Fibroblast of the conjunctiva (primary cell): ENCODE measurements around the gene HOXD8.

Source experiments
- DNase-seq: peaks from one replicate; pipeline ENCODE4 v3.0.0-alpha.2; 2010; ENCODE audit warnings: low read depth

The HOXD8 gene

DNA sequence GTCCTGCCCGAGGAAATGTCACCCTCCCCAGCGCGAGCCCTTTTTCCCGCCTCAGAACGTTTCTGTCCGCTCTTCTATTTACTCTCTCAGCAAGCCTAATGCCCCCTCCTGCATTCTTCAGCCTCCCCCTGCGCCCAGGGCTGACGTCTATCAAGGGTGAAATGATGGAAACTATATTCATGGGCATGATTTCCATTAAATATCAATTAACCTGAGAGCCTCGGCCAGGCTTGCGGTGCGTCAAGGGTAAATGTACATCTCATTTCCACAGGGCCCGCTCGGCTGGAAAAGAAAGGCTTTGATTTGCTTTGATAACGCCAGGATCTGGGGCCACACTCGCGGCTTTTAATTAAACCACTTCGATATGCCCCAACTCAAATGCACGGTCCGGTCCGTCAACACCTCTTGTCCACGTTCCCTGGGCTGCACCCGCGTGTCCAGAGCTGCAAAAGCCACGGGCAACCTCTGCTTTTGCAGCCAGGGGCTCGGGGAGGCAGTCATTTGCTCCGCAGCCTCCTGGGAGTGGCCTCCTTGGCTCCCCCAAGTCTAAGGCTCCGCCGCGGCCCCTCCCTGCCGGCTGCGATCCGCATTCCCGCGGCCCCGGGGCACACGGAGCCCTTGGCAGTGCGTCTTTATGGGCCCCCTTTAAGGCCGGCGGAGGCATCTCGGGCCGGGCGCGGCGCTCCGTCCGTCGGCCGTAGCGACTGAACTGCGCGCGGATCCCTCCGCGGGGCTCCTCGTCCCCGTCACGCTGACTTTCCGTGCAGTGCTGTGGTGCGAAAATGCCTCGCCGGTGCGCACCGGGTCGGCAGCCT lies at the start of gene HOXD8:
Gene HOXD8, plus strand, starts transcription at position 724 of the 815 bp plus-strand sequence. CDS start 662 bp downstream, outside the sequence.
- DNase-seq = no peak

DNA sequence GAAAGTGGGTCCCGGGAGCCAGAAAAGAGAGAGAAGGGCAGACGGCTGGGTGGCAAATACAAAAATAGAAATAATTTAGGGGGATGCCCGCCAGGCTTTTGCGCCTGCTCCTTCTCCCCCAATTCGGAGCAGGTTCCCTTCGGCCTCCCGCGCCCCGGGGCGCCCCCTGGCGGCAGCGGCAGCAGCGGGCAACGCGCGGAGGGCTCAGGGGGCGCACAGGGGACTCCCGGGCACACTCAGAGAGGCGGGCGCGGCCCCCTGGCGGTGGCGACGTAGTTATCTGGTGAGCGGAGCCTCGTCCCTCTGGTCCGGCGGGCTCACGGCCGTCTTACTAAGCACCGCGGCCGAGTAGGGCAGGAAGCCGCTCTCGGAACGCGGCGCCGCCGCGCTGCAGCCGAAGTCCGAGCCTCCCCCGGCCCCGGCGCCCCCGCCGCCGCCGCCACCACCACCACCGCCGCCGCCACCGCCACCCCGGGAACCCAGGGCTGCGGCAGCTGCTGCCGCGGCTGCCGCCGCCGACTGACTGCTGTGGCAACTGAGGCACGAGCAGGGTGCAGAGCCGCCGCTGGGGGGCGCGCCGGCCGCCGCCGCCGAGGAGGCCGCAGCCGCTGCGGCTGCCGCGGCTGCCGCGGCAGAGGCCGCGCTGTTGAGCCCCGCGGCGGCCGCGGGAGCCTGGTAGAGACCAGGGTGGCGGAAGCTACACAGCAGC lies 49.5 kb upstream of the HOXD8 start:
- peak; percentile 6 for DNase-seq

DNA sequence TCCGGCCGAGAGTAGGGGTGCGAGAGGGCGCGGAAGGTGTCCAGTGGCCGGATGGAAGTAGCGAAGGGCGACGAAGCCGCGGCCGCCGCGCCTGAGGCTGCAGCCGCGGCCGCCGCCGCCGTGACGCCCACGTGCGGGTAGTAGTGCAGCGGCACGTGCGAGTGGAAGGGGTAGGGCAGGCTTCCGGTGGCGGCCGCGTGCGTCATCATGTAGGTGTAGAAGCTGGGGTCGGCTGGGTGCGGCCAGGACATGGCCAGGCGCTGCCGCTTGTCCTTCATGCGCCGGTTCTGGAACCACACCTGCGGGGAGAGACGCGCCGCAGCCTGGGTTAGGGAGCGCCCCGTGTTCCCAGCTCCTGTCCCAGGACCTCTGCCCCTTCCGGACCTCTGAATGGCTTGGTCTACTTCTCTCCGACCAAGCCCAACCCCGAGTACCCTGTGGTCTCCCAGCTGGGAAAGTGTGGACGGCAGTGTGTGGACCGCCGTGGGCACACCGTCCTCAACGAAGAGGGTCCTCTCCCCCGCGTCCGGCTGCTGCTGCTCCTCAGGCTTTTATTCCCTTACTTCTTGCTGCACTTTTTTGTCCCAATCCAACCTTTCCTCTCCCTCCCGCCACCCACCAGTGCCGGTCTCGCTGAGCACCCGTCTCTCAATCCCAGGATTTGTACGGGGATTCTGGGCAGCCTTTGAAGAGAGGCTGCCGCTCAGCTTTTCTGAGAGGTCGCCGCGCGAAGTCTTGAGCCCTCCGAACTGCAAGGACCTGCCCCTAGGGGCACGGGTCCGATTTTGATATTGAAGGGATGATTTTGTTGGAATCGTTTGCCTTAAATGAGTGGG lies 48.7 kb upstream of the HOXD8 start:
- DNase-seq = no peak

DNA sequence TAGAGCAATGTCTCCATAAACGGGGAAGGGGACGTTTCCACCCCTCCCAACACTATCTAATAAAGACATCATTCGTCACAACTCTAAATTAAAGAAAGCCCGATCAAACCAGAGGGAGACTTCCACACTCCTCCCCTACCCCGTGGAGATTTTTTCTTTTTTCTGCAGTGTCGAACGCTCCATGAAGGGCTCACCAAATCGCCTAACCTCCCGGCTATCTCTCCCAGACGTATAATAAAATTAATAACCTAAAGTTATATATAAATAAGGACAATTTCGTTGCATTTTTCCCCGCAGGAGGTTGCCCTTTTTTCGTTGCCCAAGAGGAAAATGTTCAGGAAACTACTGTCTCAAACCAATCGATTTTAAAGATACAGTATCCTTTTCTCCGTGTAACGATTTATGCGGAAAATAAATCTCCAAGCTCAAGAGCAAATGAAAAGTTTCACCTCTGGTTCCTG lies 48.1 kb upstream of the HOXD8 start:
- DNase-seq = no peak

DNA sequence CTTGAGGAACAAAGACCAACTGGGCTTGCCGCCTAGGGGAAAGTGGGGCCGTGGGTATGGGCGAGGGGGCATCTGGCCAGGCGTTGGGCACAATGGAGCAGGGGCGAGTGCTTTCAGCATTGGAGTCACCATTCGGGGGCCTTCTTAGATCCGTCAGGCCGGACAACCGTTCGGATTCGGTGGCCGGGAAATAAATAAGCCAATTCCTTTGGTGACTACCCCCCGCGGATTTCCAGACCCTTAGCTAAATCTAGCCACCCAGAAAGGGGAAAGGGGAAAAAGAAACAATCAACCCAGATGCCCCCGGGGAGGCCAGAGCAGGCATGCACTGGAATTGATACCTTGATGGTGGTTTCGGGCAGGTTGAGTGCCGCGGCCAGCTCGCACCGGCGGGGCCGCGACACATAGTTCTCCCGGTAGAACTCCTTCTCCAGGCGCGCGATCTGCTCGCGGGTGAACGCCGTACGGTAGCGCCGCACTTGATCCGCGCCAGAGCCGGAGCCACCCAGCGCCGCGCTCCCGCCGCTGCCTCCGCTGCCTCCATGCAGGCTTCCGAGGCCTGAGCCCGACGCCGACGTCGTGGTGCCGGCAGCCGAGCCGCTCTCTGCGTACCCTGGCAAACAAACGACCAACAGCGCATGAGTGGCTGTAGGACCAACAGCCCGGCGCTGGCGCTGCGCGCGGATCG lies 47.5 kb upstream of the HOXD8 start:
- DNase-seq = no peak

DNA sequence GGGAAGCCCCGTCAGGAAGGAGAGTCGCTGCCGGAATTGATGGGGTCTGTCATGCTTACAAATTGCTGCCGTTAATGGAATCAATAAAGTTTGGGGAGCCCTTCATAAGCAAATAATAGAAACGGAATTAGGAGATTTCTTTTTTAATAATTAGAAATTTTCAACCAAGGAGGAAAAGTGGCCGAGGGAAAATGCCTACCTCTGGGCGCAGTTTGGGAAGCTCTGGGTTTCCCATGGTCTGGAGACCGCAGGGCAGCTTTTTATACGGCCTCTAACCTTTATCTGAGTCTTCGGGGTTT lies 47.0 kb upstream of the HOXD8 start:
- no peak for DNase-seq

DNA sequence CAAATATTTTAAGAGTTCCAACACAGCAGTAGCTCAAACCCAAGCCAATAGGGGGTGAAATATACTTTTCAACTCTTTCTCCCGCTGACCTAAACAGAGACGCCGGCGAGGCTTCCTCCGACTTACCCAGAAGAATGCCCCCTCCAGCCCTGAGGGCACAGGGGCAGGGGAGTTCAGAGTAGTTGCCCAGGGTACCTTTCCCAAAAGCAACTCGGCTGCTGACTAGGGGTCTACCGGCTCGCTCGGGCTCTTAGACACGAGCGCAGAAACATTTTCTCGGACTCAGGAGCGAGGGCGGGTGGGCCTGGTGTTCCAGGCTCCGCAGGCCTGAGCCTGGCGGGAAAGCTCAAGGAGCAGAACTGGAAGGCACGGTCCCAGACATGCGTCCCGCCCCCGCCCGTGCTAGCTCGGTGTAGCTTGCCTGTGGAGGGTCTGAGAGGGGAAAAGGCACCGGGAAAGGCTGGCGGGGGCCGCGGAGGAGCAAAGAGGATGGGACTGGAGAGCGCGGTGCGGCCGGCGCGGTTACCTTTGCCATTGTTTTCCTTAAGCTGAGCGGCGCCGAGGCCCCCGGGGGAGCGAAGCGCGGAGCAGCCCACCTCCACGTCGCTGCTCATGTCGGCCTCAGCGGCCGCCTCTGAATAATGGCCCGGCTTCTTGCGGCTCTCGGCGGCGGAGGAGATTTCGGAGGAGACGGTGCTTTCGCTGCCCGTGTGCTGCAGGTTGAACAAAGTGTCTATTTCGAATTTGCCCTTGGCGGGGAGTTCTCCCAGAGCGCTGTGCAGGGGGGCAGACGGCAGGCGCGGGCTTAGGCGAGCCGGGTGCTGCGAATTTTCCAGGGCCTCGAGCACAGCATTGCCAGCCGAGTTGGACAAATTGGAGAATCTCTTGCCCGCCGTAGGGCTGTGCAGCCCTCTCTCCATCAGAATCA lies 46.4 kb upstream of the HOXD8 start:
- no peak for DNase-seq

DNA sequence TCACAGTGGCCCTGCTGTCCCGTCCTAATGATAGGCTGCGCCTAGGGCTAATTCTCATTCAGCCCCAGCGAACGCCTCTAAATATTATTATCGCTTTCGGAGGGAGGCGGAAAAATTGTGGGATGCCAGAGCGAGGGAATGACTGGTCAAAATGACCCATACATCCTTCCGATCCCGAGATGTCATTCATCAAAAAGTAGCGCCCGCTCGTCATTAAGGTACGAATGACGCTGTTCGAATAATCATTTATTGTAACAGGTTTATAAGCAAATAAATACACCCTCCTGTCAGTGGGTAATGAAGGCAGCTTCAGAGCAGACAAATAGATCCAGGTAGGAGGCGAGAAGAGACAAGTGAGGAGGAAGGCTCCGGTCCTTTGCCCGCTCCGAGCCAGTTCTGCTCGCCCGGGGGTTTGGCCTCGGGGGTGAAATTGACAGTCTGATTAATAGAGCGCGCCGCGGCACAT lies 45.7 kb upstream of the HOXD8 start, which contains the start of gene EVX2:
Gene EVX2, minus strand, starts transcription at position 167 of the 466 bp plus-strand sequence. CDS start 186 bp downstream, outside the sequence.
- no peak for DNase-seq

DNA sequence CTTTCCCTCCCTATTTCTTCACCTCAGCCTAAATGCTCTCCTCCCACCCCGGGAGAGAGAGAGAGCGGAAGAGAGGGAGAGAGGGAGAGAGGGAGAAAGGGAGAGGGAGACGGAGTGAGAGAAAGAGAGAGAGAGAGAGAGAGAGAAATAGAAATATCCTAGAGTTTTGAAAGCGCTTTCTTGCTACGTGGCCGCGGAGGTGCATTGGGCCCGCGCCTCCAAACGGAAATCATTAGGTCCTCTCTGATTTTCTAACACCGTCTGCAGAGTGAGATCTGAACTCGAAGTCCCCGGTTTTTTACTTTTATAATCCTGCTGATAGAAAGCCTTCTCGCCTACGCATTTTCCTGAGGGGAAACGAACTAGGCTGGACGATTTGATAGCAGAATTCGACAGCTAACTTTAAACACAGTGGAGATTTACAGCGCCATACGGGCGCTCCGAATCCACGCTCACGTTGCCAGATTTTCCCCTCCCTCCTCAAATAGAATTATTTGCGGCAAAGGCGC lies 44.8 kb upstream of the HOXD8 start:
- DNase-seq = no peak

DNA sequence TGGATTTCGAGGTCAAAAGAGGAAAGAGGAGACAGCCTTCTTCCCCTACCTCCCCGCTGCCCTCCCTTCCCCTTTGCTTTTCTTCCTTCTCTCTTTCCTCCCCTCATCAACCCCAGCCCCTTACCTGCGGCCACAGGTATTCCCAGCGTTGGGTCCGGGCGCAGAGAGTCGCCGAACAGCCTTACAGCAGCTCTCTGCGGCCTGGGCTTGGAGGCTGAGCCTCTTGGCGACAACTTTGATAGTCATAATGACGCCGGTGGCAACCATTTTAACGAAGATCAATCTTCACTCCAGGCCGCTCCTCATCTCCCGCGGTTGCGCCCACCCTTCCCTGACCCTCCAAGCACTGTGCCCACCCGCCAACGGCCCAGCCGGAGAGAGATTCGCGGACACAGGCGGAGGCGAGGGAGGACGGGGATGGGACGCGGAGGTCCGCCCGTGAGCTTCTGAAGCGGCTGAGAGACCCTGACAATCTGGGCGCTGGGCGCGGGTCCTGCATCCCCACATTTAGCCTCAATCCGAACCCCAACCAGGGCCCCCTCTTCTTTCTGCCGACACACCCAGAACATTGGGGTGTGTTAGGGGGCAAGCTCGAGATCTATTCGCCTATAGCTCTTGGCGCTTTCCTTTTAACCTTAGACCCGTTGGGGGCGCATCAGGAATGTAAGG lies 44.3 kb upstream of the HOXD8 start:
- DNase-seq = no peak

DNA sequence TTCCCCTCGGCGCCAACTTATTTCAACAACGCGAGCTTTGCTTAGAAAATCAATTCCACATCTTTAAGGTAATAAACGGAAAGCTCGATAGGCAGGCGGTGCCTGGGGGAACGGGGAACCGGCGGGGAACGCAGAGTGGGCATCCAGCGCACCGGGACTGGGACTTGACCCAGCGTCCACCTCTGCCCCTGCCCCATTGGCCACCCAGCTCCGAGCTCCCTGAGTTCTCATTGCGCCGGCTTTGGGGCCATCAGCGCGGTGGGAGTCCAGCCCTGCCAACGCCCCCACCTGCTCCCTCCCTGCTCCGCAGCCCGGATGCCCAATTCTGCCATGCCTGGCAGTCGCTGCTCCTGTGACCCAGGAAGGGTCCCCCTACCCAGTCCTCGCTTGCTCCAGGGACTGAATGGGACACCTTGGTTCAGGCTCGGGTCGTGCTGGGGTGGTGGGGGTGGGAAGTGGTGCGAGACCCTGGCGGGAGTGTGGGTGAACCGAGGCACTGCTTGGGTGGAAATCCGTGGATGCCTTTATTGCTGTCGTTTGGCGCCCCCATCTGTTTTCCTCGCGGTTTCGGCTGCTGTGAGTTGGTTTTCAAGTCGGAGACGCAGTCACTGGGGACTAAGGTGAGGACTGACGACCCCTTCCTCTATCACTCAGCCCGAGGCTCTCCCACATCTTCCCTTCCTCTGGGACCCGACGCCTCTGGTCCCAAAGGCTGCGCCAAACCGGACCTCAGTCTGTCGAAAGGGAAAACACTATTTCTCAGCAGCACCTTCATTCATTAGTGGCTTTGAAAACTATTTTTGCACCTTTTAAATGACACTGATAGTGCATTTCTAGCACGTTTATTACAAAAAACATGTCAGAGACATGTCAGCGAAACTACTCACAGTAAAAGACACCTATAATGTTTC lies 43.4 kb upstream of the HOXD8 start:
- DNase-seq = peak; percentile 9

DNA sequence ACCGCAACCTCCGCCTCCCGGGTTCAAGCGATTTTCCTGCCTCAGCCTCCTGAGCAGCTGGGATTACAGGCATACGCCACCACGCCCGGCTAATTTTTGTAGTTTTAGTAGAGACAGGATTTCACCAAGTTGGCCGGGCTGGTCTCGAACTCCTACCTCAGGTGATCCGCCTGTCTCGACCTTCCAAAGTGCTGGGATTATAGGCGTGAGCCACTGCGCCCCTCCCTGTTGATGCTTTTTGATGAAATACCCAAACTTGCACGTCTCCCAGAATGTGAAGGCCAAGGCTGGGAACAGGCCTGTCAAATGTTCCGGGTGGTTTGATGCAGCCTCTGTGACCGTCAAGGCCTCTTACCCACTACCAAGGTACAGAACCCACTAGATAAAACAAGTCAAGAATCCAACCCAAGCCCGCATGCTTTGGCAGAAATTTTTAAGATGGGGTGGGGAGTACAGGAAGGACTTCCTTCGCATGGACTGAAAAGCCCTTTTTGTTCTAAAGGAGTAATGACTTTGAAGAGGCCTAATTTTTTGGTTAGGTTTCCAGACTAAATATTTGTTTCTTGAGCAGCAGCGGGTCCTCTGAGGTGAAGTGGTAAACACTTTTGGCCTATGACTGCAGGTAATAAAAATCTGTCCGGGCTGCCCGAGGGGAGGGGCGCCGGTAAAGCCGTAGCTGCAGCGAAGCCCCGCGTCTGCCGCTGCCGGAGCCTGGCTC lies 42.0 kb upstream of the HOXD8 start:
- DNase-seq = no peak

DNA sequence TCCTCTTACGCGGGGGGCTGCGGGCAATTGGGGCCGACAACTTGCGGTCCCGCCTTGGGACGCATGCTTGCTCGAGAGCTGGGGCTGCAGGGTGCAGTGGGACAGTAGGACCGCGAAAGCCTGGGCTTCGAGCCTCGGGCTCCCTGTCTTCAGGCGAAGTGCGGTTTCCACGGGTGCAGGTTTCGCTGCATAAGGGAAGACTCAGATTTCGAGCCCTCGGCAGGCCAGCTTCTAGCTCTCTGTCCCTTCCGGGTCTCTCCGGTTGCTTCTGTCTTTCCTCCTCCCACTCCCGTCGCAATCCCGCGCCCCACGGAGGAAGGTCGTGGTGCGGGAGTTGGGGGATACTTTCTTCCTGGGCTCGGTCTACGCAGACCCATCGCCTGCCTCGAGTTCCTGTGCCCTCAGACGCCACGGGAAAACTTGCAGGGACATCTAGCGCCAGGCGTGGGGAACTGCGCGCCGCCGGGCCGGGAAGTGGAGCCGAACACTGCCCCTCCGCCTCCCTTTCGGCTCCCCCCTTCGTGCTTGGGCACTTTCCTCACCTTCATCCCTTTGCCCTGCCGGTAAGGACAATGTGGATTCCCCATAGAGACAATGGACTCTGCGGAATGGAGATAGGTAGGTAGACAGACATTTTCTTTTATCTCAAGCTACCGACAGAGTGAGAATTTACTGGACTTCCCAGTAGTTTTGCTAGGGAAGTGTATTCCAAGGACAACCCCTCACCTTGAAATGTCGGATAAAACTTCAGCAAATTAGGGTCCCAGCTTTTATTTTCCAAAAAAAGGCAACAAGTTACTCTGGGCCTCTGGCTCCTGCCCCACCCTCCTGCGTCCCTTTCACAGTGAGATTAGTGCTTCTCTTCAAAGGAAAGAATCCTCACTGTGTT lies 41.2 kb upstream of the HOXD8 start:
- no peak for DNase-seq

DNA sequence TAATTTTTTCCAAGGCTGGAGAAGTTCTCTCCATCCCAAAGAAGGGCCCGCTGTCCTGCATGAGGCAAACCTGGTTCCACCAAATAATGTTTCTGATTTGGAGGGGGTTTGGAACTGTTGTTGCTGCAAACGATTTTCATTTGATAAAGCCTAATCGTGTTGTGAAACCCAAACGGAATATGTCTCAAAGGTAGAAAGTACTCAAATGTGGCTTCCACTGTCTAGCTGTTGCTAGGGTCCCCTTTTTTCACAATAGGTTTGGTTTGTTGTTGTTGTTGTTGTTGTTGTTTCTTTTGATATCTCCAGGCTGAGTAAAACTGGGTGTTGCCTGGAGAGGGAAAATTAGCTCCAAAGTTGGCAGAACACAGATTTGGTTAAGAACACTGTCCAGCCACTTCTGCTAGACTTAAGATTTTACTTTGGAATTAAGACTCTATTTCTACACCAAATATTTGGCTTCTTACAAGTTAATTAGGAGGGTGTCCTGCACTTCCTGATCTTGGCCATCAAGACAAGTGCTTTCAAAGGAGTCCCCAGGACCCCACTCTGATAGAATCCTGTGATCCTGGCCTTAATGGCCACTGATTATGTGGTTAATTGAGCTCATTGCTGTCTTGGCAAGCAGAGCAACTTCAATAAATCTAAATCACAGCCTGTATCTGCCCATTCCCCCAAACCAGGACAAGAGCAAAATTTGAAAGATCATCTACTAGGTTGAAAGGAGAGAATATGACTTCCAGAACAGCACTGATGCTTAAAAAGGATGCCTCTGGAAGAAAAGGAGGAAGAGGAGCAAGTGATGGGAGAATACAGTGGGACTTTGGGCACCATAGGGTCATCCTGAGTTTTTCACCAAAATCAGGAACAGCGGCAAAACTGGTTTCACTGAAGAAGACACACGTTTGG lies 40.3 kb upstream of the HOXD8 start:
- no peak for DNase-seq

DNA sequence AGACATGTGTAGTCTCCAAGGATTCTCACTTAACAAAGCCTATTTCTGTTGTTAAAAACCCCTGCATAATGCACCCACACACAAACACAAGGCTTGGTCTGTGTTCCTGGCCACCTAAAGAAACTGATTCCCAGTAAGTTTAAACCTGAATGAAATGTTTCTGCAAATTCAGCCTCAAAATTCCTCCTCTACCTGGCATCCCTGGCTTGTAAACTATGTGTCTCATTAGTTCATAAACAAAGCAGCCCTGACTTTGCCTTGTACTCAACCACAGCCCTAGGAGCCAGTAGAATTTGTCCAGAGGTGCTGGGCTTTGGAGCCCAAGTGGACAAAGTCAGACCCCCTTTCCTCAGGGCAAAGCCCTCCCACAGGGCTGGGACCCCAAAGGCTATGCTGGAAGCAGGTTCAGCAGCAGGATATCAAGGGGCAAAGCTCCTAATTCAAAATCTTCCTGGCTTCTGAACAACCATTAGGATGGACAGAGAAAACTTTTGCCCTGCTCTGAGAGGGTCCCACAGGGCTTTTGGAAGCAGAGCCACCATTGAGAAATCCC lies 39.6 kb upstream of the HOXD8 start:
- DNase-seq = no peak

DNA sequence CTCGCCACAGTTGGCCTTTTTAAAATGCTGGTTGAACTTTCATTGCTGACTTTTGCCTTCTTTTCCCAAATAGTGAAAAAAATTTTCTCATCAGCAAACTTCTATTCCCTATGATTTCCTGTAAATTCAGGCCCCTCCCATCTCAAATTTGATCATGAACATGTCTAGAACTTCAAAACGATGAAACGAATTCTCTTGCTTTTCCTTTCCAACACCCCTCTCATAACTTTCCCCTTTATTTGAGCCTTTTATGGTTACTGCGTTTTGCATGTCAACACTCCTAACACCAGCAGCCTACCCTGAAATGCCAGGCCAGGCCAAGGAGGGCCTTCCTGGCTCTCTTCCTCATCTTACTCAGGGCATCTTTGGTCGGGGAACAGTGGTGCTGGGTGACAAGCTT lies 38.6 kb upstream of the HOXD8 start:
- no peak for DNase-seq
